Neutrophil (primary cell): ENCODE measurements around the gene IMMT.

ENCODE experiments used
- H3K27ac ChIP-seq: fragments of 200-600 bp; sonication (generic); 2 replicates; pipeline ENCODE4 v1.5.1; 2016; ENCODE audit warnings: mild to moderate bottlenecking, moderate library complexity
- H3K27me3 ChIP-seq: fragments of 200-600 bp; sonication (generic); 2 replicates; pipeline ENCODE4 v1.6.0; 2016; ENCODE audit warnings: mild to moderate bottlenecking
- H3K36me3 ChIP-seq: fragments of 200-600 bp; sonication (generic); 2 replicates; pipeline ENCODE4 v1.5.1; 2017
- H3K4me1 ChIP-seq, 2 experiments: fragments of 200-600 bp in 1 of 2; sonication (generic) in 1 of 2; 1 replicate in 1 of 2; 2 replicates in 1 of 2; pipeline versions ENCODE4 v1.5.1 to v1.6.1; 2013 to 2016; ENCODE audit warnings: low read depth in 1 of 2, low read length in 1 of 2, mild to moderate bottlenecking in 1 of 2, moderate library complexity in 1 of 2; ENCODE audit not compliant: control insufficient read depth in 1 of 2, insufficient read depth in 1 of 2
- H3K4me3 ChIP-seq, 2 experiments: fragments of 200-600 bp in 1 of 2; sonication (generic) in 1 of 2; 1 replicate in 1 of 2; 2 replicates in 1 of 2; pipeline ENCODE4 v1.5.1; 2013 to 2016; ENCODE audit warnings: low read depth in 1 of 2, low read length in 1 of 2, mild to moderate bottlenecking in 1 of 2, moderate library complexity in 1 of 2
- H3K9me3 ChIP-seq: fragments of 200-600 bp; sonication (generic); 2 replicates; pipeline ENCODE4 v1.5.1; 2016
- TF ChIP-seq, protein P1 (sequence below): fragments of 200-600 bp; sonication (generic); IDR thresholded peaks from 2 replicates; pipeline ENCODE4 v1.5.1; 2016; ENCODE audit warnings: antibody characterized with exemption

IMMT gene

DNA sequence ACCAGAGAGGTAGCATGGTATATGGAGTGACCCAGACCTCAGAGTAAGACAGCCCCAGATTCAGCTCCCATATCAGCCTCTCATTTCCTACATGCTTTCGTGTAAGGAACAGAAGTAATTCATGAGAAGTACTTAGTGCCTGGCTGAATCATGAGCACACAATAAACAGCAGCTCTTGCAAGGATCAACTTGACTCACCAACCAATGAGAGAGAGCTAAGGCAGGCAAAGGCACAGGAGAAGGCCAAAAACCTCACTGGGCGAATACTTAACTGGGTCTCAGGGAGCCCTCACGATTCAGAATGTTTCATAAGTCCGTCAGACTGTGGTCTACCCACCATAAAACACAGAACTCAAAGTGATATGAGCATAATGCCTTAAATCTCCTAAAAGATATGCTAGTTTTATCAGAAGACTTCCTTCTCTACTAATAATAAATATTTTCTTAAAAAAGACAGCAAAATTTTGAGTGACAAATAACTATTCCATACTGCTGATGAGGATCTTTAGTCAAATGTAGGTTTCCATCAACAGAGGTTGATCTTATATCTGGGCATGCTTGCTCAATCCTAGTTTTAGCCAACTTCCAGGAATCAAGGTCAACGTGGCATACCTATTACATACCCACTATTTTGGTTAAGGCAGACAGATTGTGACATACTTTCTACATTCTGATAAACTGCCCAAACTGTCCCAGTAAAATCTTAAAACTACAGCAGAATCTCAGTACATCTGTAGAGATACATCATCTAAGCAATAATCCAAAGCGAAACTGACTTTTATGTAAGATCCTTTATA is 34.9 kb downstream of the IMMT start:
- H3K9me3 ChIP-seq = no peaks in the 10 kb centered on the region
- H3K27ac ChIP-seq = no peak overlapping the region
- no peaks in the 10 kb centered on the region for H3K4me1 ChIP-seq
- TF ChIP-seq, protein P1, sequence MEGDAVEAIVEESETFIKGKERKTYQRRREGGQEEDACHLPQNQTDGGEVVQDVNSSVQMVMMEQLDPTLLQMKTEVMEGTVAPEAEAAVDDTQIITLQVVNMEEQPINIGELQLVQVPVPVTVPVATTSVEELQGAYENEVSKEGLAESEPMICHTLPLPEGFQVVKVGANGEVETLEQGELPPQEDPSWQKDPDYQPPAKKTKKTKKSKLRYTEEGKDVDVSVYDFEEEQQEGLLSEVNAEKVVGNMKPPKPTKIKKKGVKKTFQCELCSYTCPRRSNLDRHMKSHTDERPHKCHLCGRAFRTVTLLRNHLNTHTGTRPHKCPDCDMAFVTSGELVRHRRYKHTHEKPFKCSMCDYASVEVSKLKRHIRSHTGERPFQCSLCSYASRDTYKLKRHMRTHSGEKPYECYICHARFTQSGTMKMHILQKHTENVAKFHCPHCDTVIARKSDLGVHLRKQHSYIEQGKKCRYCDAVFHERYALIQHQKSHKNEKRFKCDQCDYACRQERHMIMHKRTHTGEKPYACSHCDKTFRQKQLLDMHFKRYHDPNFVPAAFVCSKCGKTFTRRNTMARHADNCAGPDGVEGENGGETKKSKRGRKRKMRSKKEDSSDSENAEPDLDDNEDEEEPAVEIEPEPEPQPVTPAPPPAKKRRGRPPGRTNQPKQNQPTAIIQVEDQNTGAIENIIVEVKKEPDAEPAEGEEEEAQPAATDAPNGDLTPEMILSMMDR = no peak
- H3K36me3 ChIP-seq = peaks cover 89% of the 10 kb centered on the region
- no peaks in the 10 kb centered on the region for H3K27me3 ChIP-seq
- no peak overlapping the region for H3K4me3 ChIP-seq

DNA sequence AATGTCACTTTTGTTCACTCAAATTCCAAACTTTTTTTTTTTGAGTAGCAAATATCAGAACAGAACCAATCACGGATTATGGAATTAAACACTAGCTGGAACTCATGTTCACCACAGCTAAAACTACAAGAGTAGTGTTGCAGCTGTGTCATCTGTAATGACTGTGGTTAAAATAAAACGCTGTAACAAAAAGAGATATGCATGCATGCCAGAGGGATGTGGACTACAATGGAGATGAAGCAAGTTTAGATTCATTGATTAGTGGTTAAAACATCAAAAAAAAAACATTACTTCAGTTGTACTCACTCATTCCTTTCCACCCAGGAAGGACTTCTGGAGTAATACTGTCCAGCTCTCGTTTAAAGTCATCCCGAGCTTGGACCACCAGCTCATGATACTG is 37.0 kb downstream of the IMMT start:
- Histone ChIP-seq H3K27ac (no peak overlapping the region), H3K4me3 (no peak overlapping the region), H3K36me3 (peaks cover 87% of the 10 kb centered on the region), H3K27me3 (no peaks in the 10 kb centered on the region), H3K4me1 (no peaks in the 10 kb centered on the region), H3K9me3 (no peaks in the 10 kb centered on the region)
- TF ChIP-seq, protein P1 = no peak

DNA sequence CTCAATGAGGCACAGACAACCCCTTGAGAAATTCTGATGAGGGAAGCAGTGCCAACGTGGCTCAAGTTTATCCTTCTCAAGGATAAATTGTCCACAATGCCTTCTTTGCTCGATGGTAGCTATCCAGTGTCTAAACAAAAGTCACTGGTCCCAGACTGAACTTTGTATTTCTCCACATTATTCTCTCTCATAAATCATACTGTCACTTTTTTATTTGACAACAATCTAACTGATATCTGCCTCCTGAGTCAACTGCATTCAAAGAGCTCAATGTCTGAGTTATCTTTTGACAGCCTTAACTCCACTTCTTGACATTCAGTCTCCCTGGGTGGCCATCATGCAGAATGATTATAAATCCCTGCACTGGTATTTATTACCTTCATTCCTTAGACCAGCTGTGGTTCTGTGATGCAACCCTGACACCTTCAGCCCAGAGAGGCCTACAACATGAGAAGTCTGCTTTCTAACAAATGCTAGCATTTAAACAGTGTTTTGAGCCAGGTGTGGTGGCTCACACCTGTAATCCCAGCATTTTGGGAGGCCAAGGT is 38.2 kb downstream of the IMMT start:
- H3K27ac ChIP-seq = no peak overlapping the region
- TF ChIP-seq, protein P1 = no peak
- H3K27me3 ChIP-seq = no peaks in the 10 kb centered on the region
- no peak overlapping the region for H3K4me3 ChIP-seq
- H3K4me1 ChIP-seq = no peaks in the 10 kb centered on the region
- H3K9me3 ChIP-seq = no peaks in the 10 kb centered on the region
- peaks cover 78% of the 10 kb centered on the region for H3K36me3 ChIP-seq

DNA sequence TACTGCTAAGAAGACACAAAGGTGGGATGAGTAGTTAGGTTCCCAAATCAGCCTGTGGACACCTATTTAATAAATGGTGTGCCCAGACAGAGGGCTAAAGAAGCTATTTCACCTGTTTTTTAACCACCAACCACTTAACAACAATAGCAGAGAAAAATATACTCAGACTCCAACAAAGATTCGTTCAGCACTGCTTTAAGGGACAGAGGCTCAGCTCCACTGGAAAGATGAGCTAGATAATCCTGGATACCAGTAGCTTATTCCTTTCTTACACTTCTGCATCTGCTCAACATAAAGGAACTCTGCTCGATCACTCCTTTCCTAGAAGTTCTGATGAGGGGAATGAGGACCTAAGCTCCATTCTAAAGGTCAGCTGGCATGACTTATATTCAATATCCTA is 44.8 kb downstream of the IMMT start:
- TF ChIP-seq, protein P1 = no peak
- no peaks in the 10 kb centered on the region for H3K27me3 ChIP-seq
- H3K4me3 ChIP-seq = no peak overlapping the region
- no peaks in the 10 kb centered on the region for H3K4me1 ChIP-seq
- H3K9me3 ChIP-seq = no peaks in the 10 kb centered on the region
- H3K27ac ChIP-seq = no peak overlapping the region
- peaks cover 76% of the 10 kb centered on the region for H3K36me3 ChIP-seq

DNA sequence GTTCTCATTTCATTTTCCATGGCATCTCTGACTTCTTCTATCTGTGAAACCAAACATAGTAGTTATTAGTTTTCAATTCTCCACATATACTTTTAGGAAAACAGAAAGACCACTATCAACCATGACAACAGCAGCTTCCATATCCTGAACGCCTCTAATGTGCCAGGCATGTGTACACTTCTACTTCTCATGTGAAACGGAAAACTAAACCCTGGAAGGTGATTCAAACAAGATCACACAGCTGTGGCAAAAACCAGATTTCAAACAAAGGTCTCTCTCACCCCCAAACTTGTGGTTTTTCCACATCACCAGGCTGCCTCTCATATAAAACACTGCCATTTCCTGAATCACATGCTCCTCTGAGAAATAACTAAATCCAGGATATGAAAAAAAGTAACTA is 47.5 kb downstream of the IMMT start:
- Histone ChIP-seq H3K27me3 (no peaks in the 10 kb centered on the region), H3K36me3 (peaks cover 86% of the 10 kb centered on the region), H3K4me3 (no peak overlapping the region), H3K9me3 (no peaks in the 10 kb centered on the region), H3K4me1 (peaks cover 4 to 6% of the 10 kb centered on the region in 2 experiments), H3K27ac (no peak overlapping the region)
- TF ChIP-seq, protein P1 = no peak
